HepG2 (cell line): ENCODE results near the gene PPP1R12C. TPM values are rescaled to one million over a fixed set of nuclear protein-coding genes. Genes with fewer than 3 reads are reported as not detected.

Experiments used
- ETV5 ChIP-seq: IDR thresholded peaks from 2 replicates; pipeline ENCODE4 v1.6.1; 2018; ENCODE audit warnings: missing biosample characterization, missing genetic modification reagents, inconsistent platforms, borderline replicate concordance
- ETV6 ChIP-seq: sonication (generic); formaldehyde crosslinking; conservative IDR thresholded peaks from 2 replicates; pipeline ENCODE4 v1.4.0; 2020; ENCODE audit warnings: missing genetic modification reagents
- GTF2F1 ChIP-seq: fragments of 150-350 bp; IDR thresholded peaks from 2 replicates; pipeline ENCODE4 v1.6.1; 2014; ENCODE audit warnings: low read length
- HIVEP1 ChIP-seq: sonication (generic); formaldehyde crosslinking; IDR thresholded peaks from 2 replicates; pipeline ENCODE4 v1.4.0; 2020; ENCODE audit warnings: mild to moderate bottlenecking, missing genetic modification reagents
- HOXA5 ChIP-seq: sonication (generic); formaldehyde crosslinking; IDR thresholded peaks from 2 replicates; pipeline ENCODE4 v1.4.0; 2020; ENCODE audit warnings: missing genetic modification reagents
- KDM2A ChIP-seq: sonication (generic); formaldehyde crosslinking; IDR thresholded peaks from 2 replicates; pipeline ENCODE4 v1.4.0; 2020; ENCODE audit warnings: low read depth, missing genetic modification reagents, borderline replicate concordance
- PCBP1 ChIP-seq: fragments of 200-400 bp; formaldehyde crosslinking; IDR thresholded peaks from 2 replicates; pipeline ENCODE4 v1.6.1; 2017; ENCODE audit warnings: mild to moderate bottlenecking, low read depth, low read length, borderline replicate concordance
- RFXAP ChIP-seq: sonication (generic); formaldehyde crosslinking; IDR thresholded peaks from 2 replicates; pipeline ENCODE4 v1.4.0; 2020; ENCODE audit warnings: missing genetic modification reagents, borderline replicate concordance
- SOX6 ChIP-seq, 2 experiments: fragments of 450-650 bp in 1 of 2; sonication (generic) in 1 of 2; formaldehyde crosslinking in 1 of 2; IDR thresholded peaks; 2 replicates each; pipeline versions ENCODE4 v1.4.0 to v1.6.1; 2017 to 2020; ENCODE audit warnings: antibody characterized with exemption in 1 of 2, mild to moderate bottlenecking in 1 of 2, missing genetic modification reagents in 1 of 2
- SRY ChIP-seq: sonication (generic); formaldehyde crosslinking; IDR thresholded peaks from 2 replicates; pipeline ENCODE4 v1.8.0; 2022; ENCODE audit warnings: mild to moderate bottlenecking, missing genetic modification reagents
- ZBTB7A ChIP-seq: sonication (generic); formaldehyde crosslinking; IDR thresholded peaks from 2 replicates; pipeline ENCODE4 v1.8.0; 2022; ENCODE audit warnings: mild to moderate bottlenecking, missing genetic modification reagents
- ZFX ChIP-seq: sonication (generic); formaldehyde crosslinking; IDR thresholded peaks from 2 replicates; pipeline ENCODE4 v1.4.0; 2020; ENCODE audit warnings: mild to moderate bottlenecking, low read depth, missing genetic modification reagents, moderate library complexity
- ZKSCAN8 ChIP-seq: IDR thresholded peaks from 2 replicates; pipeline ENCODE4 v1.6.1; 2016; ENCODE audit warnings: borderline replicate concordance, missing genetic modification reagents, missing compliant biosample characterization
- ZNF263 ChIP-seq: sonication (generic); formaldehyde crosslinking; IDR thresholded peaks from 2 replicates; pipeline ENCODE4 v1.4.0; 2020; ENCODE audit warnings: missing genetic modification reagents
- ZNF543 ChIP-seq: sonication (generic); formaldehyde crosslinking; IDR thresholded peaks from 2 replicates; pipeline ENCODE4 v1.4.0; 2020; ENCODE audit warnings: mild to moderate bottlenecking, missing genetic modification reagents
- polyA plus RNA-seq, 8 experiments: library from polyadenylated mRNA; depleted of rRNA in 3 of 8; stranded (reverse) in 7 of 8; unstranded in 1 of 8; fragments of >200 nt; fragmentation: Illumina TruSeq in 4 of 8; extraction: Trizol in 4 of 8; gene quantifications; 2 replicates each; pipeline versions ENCODE4 v1.2.1 to v1.2.3, GENCODE V29; 2011 to 2016; ENCODE audit warnings: low read depth in 4 of 8, missing spikeins in 1 of 8, mixed read lengths in 1 of 8; ENCODE audit not compliant: insufficient read depth in 1 of 8
- total RNA-seq, 5 experiments: library from RNA; depleted of rRNA; stranded (reverse); fragments of >200 nt; fragmentation: Illumina TruSeq; extraction: Trizol; gene quantifications; 2 replicates each; pipeline ENCODE4 v1.2.3, GENCODE V29; 2016; ENCODE audit warnings: low read depth in 1 of 5
- TF ChIP-seq, protein P1 (sequence below): sonication (generic); formaldehyde crosslinking; IDR thresholded peaks from 2 replicates; pipeline ENCODE4 v1.5.1; 2020; ENCODE audit warnings: mild to moderate bottlenecking, missing genetic modification reagents, moderate library complexity
- TF ChIP-seq, protein P2 (sequence below): sonication (generic); formaldehyde crosslinking; IDR thresholded peaks from 2 replicates; pipeline ENCODE4 v1.5.0; 2020; ENCODE audit warnings: mild to moderate bottlenecking, missing genetic modification reagents, moderate library complexity
- TF ChIP-seq, protein P3 (sequence below), 2 experiments: sonication (generic) in 1 of 2; formaldehyde crosslinking in 1 of 2; IDR thresholded peaks; 2 replicates each; pipeline versions ENCODE4 v1.4.0 to v1.6.1; 2018 to 2020; ENCODE audit warnings: missing genetic modification reagents in 2 of 2, borderline replicate concordance in 1 of 2, low read depth in 1 of 2, mild to moderate bottlenecking in 1 of 2, missing biosample characterization in 1 of 2

Gene PPP1R12C
- total and polyA plus RNA-seq, 2 of the 13 experiments (the other 11 are each of a cell fraction or from before 2014, with no cell fraction given), result 29.7 to 30.3 TPM

DNA sequence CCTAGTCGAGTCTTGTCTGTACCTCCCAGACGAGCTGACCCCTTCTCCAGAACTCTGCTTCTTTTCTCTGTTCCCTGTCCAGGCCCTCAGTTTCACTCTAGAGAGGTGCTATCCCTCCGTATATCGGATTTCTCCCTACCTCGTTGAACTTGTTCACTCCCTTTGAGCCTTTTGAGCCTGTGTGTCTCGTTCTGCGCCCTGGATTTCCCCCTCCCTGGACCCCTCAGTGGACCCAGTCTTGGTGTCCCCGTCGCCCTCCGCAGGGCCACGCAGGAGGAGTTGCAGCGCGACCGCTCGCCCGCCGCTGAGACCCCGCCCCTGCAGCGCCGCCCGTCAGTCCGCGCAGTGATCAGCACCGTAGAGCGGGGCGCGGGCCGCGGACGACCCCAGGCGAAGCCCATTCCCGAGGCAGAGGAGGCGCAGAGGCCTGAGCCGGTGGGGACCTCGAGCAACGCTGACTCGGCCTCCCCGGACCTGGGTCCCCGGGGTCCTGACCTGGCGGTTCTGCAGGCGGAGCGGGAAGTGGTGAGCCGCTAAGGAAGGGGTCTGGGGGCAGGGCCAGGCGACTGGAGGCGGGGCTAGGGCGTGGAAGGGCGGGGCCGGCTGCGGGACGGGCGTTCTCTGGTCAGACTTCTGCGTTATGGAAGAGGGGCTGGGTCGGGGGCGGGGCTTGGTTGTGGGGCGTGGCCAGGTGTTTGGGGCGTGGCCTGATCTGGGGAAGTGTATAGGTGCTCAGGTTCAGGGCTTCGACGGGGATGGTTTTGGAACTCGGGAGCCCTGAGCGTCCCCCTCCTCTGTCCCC lies 36.3 kb downstream of the PPP1R12C start (continued):
- TF ChIP-seq, protein P1, sequence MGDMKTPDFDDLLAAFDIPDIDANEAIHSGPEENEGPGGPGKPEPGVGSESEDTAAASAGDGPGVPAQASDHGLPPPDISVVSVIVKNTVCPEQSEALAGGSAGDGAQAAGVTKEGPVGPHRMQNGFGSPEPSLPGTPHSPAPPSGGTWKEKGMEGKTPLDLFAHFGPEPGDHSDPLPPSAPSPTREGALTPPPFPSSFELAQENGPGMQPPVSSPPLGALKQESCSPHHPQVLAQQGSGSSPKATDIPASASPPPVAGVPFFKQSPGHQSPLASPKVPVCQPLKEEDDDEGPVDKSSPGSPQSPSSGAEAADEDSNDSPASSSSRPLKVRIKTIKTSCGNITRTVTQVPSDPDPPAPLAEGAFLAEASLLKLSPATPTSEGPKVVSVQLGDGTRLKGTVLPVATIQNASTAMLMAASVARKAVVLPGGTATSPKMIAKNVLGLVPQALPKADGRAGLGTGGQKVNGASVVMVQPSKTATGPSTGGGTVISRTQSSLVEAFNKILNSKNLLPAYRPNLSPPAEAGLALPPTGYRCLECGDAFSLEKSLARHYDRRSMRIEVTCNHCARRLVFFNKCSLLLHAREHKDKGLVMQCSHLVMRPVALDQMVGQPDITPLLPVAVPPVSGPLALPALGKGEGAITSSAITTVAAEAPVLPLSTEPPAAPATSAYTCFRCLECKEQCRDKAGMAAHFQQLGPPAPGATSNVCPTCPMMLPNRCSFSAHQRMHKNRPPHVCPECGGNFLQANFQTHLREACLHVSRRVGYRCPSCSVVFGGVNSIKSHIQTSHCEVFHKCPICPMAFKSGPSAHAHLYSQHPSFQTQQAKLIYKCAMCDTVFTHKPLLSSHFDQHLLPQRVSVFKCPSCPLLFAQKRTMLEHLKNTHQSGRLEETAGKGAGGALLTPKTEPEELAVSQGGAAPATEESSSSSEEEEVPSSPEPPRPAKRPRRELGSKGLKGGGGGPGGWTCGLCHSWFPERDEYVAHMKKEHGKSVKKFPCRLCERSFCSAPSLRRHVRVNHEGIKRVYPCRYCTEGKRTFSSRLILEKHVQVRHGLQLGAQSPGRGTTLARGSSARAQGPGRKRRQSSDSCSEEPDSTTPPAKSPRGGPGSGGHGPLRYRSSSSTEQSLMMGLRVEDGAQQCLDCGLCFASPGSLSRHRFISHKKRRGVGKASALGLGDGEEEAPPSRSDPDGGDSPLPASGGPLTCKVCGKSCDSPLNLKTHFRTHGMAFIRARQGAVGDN (CRISPR knock-in tag), result peak; percentile 62
- TF ChIP-seq PCBP1 (no peak), KDM2A (CRISPR knock-in tag) (peak; percentile 49; the same call in 1 of the 2 replicates), ZKSCAN8 (CRISPR knock-in tag) (no peak), ZNF263 (CRISPR knock-in tag) (no peak), ETV5 (CRISPR knock-in tag) (no peak), ETV6 (CRISPR knock-in tag) (no peak), ZFX (CRISPR knock-in tag) (peak; percentile 54; the same call in 1 of the 2 replicates), ZBTB7A (CRISPR knock-in tag) (peak; percentile 74), SOX6 (IDR thresholded peaks at IDR 0.05) (no peak), SOX6 (CRISPR knock-in tag; IDR thresholded peaks at IDR 0.05) (0 out of 2 replicates have a peak, but pooled peaks have one; percentile 7), ZNF543 (CRISPR knock-in tag) (no peak), RFXAP (CRISPR knock-in tag) (peak; percentile 47; the same call in 1 of the 2 replicates), SRY (CRISPR knock-in tag) (no peak), GTF2F1 (no peak), HOXA5 (CRISPR knock-in tag) (0 out of 2 replicates have a peak, but pooled peaks have one; percentile 9), HIVEP1 (CRISPR knock-in tag) (peak; percentile 60; the same call in 1 of the 2 replicates)
- TF ChIP-seq, protein P2, sequence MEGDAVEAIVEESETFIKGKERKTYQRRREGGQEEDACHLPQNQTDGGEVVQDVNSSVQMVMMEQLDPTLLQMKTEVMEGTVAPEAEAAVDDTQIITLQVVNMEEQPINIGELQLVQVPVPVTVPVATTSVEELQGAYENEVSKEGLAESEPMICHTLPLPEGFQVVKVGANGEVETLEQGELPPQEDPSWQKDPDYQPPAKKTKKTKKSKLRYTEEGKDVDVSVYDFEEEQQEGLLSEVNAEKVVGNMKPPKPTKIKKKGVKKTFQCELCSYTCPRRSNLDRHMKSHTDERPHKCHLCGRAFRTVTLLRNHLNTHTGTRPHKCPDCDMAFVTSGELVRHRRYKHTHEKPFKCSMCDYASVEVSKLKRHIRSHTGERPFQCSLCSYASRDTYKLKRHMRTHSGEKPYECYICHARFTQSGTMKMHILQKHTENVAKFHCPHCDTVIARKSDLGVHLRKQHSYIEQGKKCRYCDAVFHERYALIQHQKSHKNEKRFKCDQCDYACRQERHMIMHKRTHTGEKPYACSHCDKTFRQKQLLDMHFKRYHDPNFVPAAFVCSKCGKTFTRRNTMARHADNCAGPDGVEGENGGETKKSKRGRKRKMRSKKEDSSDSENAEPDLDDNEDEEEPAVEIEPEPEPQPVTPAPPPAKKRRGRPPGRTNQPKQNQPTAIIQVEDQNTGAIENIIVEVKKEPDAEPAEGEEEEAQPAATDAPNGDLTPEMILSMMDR (CRISPR knock-in tag), result peak; percentile 43
- TF ChIP-seq, protein P3, sequence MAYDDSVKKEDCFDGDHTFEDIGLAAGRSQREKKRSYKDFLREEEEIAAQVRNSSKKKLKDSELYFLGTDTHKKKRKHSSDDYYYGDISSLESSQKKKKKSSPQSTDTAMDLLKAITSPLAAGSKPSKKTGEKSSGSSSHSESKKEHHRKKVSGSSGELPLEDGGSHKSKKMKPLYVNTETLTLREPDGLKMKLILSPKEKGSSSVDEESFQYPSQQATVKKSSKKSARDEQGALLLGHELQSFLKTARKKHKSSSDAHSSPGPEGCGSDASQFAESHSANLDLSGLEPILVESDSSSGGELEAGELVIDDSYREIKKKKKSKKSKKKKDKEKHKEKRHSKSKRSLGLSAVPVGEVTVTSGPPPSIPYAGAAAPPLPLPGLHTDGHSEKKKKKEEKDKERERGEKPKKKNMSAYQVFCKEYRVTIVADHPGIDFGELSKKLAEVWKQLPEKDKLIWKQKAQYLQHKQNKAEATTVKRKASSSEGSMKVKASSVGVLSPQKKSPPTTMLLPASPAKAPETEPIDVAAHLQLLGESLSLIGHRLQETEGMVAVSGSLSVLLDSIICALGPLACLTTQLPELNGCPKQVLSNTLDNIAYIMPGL (CRISPR knock-in tag; IDR thresholded peaks at IDR 0.05; ENCODE audit: borderline replicate concordance in 1 of 2, low read depth in 1 of 2), result peak in 1 of 2 experiments; percentile 59; a peak in 2 of 4 replicates
